Neural progenitor cell (in vitro differentiated cells): Measurements from ENCODE around the gene SUGCT.

Source experiments
- CTCF ChIP-seq: fragments of 200-600 bp; sonication (generic); IDR thresholded peaks from 2 replicates; pipeline ENCODE4 v1.5.1; 2017; ENCODE audit warnings: antibody characterized with exemption, mild to moderate bottlenecking
- EZH2phosphoT487 ChIP-seq: fragments of 200-600 bp; sonication (generic); IDR thresholded peaks from 2 replicates; pipeline ENCODE4 v1.6.1; 2017; ENCODE audit warnings: antibody characterized with exemption

DNA sequence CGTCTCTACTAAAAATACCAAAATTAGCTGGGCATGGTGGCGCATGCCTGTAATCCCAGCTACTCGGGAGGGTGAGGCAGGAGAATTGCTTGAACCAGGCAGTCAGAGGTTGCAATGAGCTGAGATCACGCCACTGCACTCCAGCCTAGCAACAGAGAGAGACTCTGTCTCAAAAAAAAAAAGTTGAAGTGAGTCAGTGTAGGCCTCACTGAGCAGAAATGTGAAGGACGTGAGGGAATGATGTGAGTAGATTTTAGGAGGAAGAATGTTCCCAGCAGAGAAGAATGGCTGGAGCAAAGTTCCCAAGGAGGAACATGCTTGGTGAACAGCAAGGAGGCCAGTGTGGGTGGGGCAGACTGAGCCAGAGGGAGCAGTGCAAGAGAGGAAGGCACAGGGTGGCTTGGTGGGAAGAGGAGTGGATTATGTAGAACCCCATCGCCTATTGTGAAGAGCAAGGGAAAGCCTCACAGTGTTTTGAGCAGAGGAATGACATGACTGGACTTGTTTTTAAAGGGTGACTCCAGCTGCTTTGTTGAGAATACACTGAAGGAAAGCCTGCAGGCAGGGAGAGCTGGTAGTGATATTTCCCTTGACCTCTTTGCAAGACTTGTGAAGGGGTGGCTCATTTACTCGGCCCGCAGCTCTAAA, 708.7 kb downstream of the SUGCT start:
- TF ChIP-seq CTCF = no peak
- TF ChIP-seq EZH2phosphoT487 = no peak
